ENCODE measurements around the gene GDPD5.

GDPD5 gene

DNA sequence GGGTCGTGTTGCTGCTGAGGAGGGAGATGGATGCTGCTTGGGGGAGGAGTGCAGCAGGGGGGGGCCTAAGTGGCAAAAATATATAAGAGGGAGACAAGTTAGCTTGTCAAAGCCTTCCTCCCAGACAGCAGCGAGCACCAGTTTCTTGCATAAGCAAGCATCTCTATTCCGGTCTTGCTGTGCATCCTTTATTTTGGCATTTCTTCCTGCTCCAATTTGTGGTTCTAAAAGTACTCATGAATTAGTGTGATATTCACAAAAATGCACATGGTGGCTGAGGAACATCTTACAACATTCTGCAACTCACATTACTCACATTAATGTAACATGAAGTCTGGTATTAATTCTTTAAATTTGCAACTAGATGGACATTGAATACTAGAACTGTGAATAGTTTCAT is 32.1 kb downstream of the GDPD5 start:
- no peak overlapping the region for H3K4me2 ChIP-seq (ENCODE audit: low read depth, low read length, poor library complexity, severe bottlenecking)
- H3K79me2 ChIP-seq (ENCODE audit: insufficient read depth, low read length) = no peaks in the 10 kb centered on the region
- TF ChIP-seq EZH2phosphoT487 (conservative IDR thresholded peaks at IDR 0.05; ENCODE audit: low read length) = no peak
- TF ChIP-seq, protein P1, sequence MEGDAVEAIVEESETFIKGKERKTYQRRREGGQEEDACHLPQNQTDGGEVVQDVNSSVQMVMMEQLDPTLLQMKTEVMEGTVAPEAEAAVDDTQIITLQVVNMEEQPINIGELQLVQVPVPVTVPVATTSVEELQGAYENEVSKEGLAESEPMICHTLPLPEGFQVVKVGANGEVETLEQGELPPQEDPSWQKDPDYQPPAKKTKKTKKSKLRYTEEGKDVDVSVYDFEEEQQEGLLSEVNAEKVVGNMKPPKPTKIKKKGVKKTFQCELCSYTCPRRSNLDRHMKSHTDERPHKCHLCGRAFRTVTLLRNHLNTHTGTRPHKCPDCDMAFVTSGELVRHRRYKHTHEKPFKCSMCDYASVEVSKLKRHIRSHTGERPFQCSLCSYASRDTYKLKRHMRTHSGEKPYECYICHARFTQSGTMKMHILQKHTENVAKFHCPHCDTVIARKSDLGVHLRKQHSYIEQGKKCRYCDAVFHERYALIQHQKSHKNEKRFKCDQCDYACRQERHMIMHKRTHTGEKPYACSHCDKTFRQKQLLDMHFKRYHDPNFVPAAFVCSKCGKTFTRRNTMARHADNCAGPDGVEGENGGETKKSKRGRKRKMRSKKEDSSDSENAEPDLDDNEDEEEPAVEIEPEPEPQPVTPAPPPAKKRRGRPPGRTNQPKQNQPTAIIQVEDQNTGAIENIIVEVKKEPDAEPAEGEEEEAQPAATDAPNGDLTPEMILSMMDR (IDR thresholded peaks at IDR 0.05; ENCODE audit: insufficient read depth, low read length, poor library complexity, severe bottlenecking) = no peak
- H3K27ac ChIP-seq (ENCODE audit: low read depth, low read length) = no peak overlapping the region
- no peaks in the 10 kb centered on the region for H3K9me3 ChIP-seq (ENCODE audit: insufficient read depth, low read length)
- H3K9ac ChIP-seq (ENCODE audit: low read length) = no peak overlapping the region
- H2AFZ ChIP-seq (ENCODE audit: low read depth, low read length, severe bottlenecking) = no peak overlapping the region
- no peaks in the 10 kb centered on the region for H3K36me3 ChIP-seq (ENCODE audit: low read length)
- H3F3A ChIP-seq (ENCODE audit: insufficient read depth) = no peaks in the 10 kb centered on the region
- no peaks in the 10 kb centered on the region for H3K27me3 ChIP-seq (ENCODE audit: low read length)
- no peaks in the 10 kb centered on the region for H3K9me2 ChIP-seq (replicated peaks; ENCODE audit: insufficient read depth, low read length)
- no peaks in the 10 kb centered on the region for H4K20me1 ChIP-seq (ENCODE audit: low read depth, low read length)
- no peak overlapping the region for H3K4me3 ChIP-seq (ENCODE audit: insufficient read depth, low read length, poor library complexity, severe bottlenecking)

DNA sequence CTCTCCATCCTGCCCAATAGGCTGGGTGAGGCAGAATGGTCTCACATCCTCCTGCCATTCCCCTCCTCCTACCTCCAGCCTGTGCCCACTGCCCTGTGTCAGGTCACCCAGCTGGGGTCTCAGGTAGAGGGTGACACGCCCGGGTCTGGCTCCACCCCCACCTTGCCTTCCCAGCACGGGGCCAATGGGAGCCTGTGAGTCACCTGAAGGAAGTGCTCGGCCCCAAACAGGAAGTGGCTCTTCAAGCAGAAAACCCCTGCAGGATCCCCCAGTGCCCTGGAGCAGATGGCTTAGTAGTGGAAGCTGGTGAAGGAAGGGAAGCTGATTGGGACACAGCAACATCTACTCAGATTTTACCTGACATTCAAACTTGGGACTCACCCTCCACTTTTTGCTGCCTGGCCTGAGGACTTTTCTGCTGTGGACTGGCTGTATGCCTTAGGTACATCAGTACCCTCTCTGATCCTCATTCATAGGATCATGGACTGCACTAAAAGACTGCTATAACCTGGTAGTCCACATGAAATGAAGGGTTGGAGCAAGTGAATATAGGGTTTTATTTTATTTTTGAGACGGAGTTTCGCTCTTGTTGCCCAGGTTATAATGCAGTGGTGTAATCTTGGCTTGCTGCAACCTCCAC is 33.4 kb downstream of the GDPD5 start:
- Histone ChIP-seq H3K4me2 (ENCODE audit: low read depth, low read length, poor library complexity, severe bottlenecking) (no peak overlapping the region), H3F3A (ENCODE audit: insufficient read depth) (no peaks in the 10 kb centered on the region), H3K79me2 (ENCODE audit: insufficient read depth, low read length) (no peaks in the 10 kb centered on the region), H4K20me1 (ENCODE audit: low read depth, low read length) (no peaks in the 10 kb centered on the region), H3K27ac (ENCODE audit: low read depth, low read length) (no peak overlapping the region), H3K36me3 (ENCODE audit: low read length) (no peaks in the 10 kb centered on the region), H3K27me3 (ENCODE audit: low read length) (no peaks in the 10 kb centered on the region), H3K9me2 (replicated peaks; ENCODE audit: insufficient read depth, low read length) (no peaks in the 10 kb centered on the region), H3K9me3 (ENCODE audit: insufficient read depth, low read length) (no peaks in the 10 kb centered on the region), H2AFZ (ENCODE audit: low read depth, low read length, severe bottlenecking) (peak overlapping the region; percentile 74), H3K4me3 (ENCODE audit: insufficient read depth, low read length, poor library complexity, severe bottlenecking) (no peak overlapping the region), H3K9ac (ENCODE audit: low read length) (no peak overlapping the region)
- TF ChIP-seq EZH2phosphoT487 (conservative IDR thresholded peaks at IDR 0.05; ENCODE audit: low read length) = no peak
- TF ChIP-seq, protein P1 (IDR thresholded peaks at IDR 0.05; ENCODE audit: insufficient read depth, low read length, poor library complexity, severe bottlenecking) = no peak

DNA sequence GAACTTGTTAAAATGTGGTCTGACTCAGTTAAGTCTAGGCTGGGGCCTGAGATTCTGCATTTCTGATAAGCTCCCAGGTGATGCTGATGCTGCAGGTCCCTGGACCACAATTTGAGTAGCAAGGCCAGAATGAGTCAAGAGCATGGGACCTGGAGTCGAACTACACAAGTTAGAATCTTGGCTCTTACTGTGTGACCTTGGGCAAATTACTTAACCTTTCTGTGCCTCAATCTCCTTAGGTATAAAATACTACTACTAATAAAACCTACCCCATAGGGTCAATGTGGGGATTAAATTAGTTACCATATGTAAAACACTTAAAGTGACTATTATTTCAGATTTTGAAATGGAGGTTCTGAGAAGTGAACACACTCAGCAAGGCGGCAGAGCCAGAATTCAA is 34.3 kb downstream of the GDPD5 start:
- Histone ChIP-seq H3K9me3 (ENCODE audit: insufficient read depth, low read length) (no peaks in the 10 kb centered on the region), H2AFZ (ENCODE audit: low read depth, low read length, severe bottlenecking) (no peak overlapping the region), H3K27me3 (ENCODE audit: low read length) (no peaks in the 10 kb centered on the region), H3F3A (ENCODE audit: insufficient read depth) (no peaks in the 10 kb centered on the region), H4K20me1 (ENCODE audit: low read depth, low read length) (no peaks in the 10 kb centered on the region), H3K79me2 (ENCODE audit: insufficient read depth, low read length) (no peaks in the 10 kb centered on the region), H3K27ac (ENCODE audit: low read depth, low read length) (no peak overlapping the region), H3K9ac (ENCODE audit: low read length) (no peak overlapping the region), H3K4me3 (ENCODE audit: insufficient read depth, low read length, poor library complexity, severe bottlenecking) (no peak overlapping the region), H3K4me2 (ENCODE audit: low read depth, low read length, poor library complexity, severe bottlenecking) (no peak overlapping the region), H3K36me3 (ENCODE audit: low read length) (no peaks in the 10 kb centered on the region), H3K9me2 (replicated peaks; ENCODE audit: insufficient read depth, low read length) (no peaks in the 10 kb centered on the region)
- TF ChIP-seq EZH2phosphoT487 (conservative IDR thresholded peaks at IDR 0.05; ENCODE audit: low read length) = no peak
- TF ChIP-seq, protein P1 (IDR thresholded peaks at IDR 0.05; ENCODE audit: insufficient read depth, low read length, poor library complexity, severe bottlenecking) = no peak
